Keratinocyte (primary cell): ENCODE data around the gene PTPRN2. TPM values are rescaled to one million over a fixed set of nuclear protein-coding genes. Genes with fewer than 3 reads are reported as not detected.

Source experiments
- DNase-seq: peaks from one replicate; pipeline ENCODE4 v3.0.0-alpha.2; 2011; ENCODE audit warnings: low read depth, missing footprints, low spot score
- FAIRE-seq: peaks from 2 replicates; lab custom pipeline; 2011; peaks lifted over from hg19 to GRCh38; lab: Jason Lieb, UNC
- H2AFZ ChIP-seq: 2 replicates; pipeline ENCODE4 v1.6.0; 2012; ENCODE audit warnings: low read length, control low read depth, inconsistent platforms; ENCODE audit not compliant: control insufficient read depth
- H3K27ac ChIP-seq: 2 replicates; pipeline ENCODE4 v1.5.1; 2011; ENCODE audit warnings: low read length; ENCODE audit not compliant: control insufficient read depth, insufficient read depth
- H3K27me3 ChIP-seq: 3 replicates; pipeline ENCODE4 v1.6.0; 2011; ENCODE audit warnings: low read length; ENCODE audit not compliant: control insufficient read depth, insufficient read depth; ENCODE audit errors: extremely low read depth
- H3K36me3 ChIP-seq, 2 experiments: 2 replicates in 1 of 2; 3 replicates in 1 of 2; pipeline ENCODE4 v1.5.1; 2011; ENCODE audit warnings: low read length in 2 of 2, mild to moderate bottlenecking in 1 of 2; ENCODE audit not compliant: control insufficient read depth in 2 of 2, insufficient read depth in 2 of 2; ENCODE audit errors: extremely low read depth in 1 of 2
- H3K4me1 ChIP-seq: 3 replicates; pipeline ENCODE4 v1.5.1; 2011; ENCODE audit warnings: low read length; ENCODE audit not compliant: control insufficient read depth, insufficient read depth; ENCODE audit errors: extremely low read depth
- H3K4me2 ChIP-seq: 3 replicates; pipeline ENCODE4 v1.6.0; 2011; ENCODE audit warnings: low read depth, low read length; ENCODE audit not compliant: control insufficient read depth, insufficient read depth; ENCODE audit errors: extremely low read depth
- H3K4me3 ChIP-seq, 3 experiments: fragments of 200-600 bp in 1 of 3; sonication (generic) in 1 of 3; 2 replicates in 2 of 3; 3 replicates in 1 of 3; pipeline ENCODE4 v1.5.1; 2011 to 2016; ENCODE audit warnings: low read length in 3 of 3, mild to moderate bottlenecking in 3 of 3, control low read depth in 2 of 3, inconsistent platforms in 1 of 3, low read depth in 1 of 3, mixed read lengths in 1 of 3, mixed run types in 1 of 3, moderate library complexity in 1 of 3; ENCODE audit not compliant: control insufficient read depth in 2 of 3, insufficient read depth in 2 of 3; ENCODE audit errors: extremely low read depth in 1 of 3
- H3K79me2 ChIP-seq: 2 replicates; pipeline ENCODE4 v1.6.0; 2012; ENCODE audit warnings: low read length; ENCODE audit not compliant: control insufficient read depth, insufficient read depth
- H3K9ac ChIP-seq: 3 replicates; pipeline ENCODE4 v1.6.0; 2011; ENCODE audit warnings: low read length; ENCODE audit not compliant: control insufficient read depth, insufficient read depth; ENCODE audit errors: extremely low read depth
- H3K9me1 ChIP-seq: 3 replicates; pipeline ENCODE4 v1.6.0; 2011; ENCODE audit warnings: low read length; ENCODE audit not compliant: control insufficient read depth, insufficient read depth; ENCODE audit errors: extremely low read depth
- H3K9me3 ChIP-seq: 2 replicates; pipeline ENCODE4 v1.5.1; 2012; ENCODE audit warnings: low read depth, low read length; ENCODE audit not compliant: control insufficient read depth
- H4K20me1 ChIP-seq: 3 replicates; pipeline ENCODE4 v1.6.0; 2011; ENCODE audit warnings: low read length; ENCODE audit not compliant: control insufficient read depth, insufficient read depth; ENCODE audit errors: extremely low read depth
- CTCF ChIP-seq, 3 experiments: IDR thresholded peaks in 1 of 3; conservative IDR thresholded peaks in 1 of 3; optimal IDR thresholded peaks in 1 of 3; 2 replicates in 2 of 3; 3 replicates in 1 of 3; pipeline versions ENCODE3 to v1.5.1; 2011; ENCODE audit warnings: low read length in 3 of 3, mild to moderate bottlenecking in 3 of 3, moderate library complexity in 2 of 3, control low read depth in 1 of 3, inconsistent platforms in 1 of 3; ENCODE audit not compliant: insufficient read depth in 2 of 3; ENCODE audit errors: extremely low read depth in 1 of 3
- EZH2 ChIP-seq: IDR thresholded peaks from one replicate; pipeline ENCODE4 v1.6.1; 2012; ENCODE audit warnings: inconsistent platforms, mild to moderate bottlenecking, low read length, moderate library complexity
- dilution Hi-C: fragments of 300-500 bp; cut with MboI; formaldehyde crosslinking; loops from one replicate; pipeline ENCODE4 v1.7.0; 2020; ENCODE audit warnings: low sequenced_read_pairs; ENCODE audit not compliant: extremely low pct_ligation_motif_present
- polyA plus RNA-seq, 5 experiments: library from polyadenylated mRNA; depleted of rRNA in 3 of 5; stranded (reverse) in 3 of 5; stranded (forward) in 1 of 5; unstranded in 1 of 5; fragments of >200 nt; gene quantifications; 1 replicate in 1 of 5; 2 replicates in 3 of 5; 3 replicates in 1 of 5; pipeline versions ENCODE4 v1.2.1 to v1.2.3, GENCODE V29; 2011 to 2012; ENCODE audit warnings: missing spikeins in 2 of 5, low read depth in 1 of 5, low replicate concordance in 1 of 5

The PTPRN2 gene
- polyA plus RNA-seq, 1 donor (not counting 4 experiments of a cell fraction or from before 2014, with no cell fraction given): not detected

- H3K79me2 ChIP-seq: no peaks in the 10 kb centered on the region
- H3K4me3 ChIP-seq: no peak overlapping the region
- no peaks in the 10 kb centered on the region for H3K4me1 ChIP-seq
- no peaks in the 10 kb centered on the region for H3K27me3 ChIP-seq
- dilution Hi-C loops: no loop called here
- H4K20me1 ChIP-seq: no peaks in the 10 kb centered on the region
- no peak overlapping the region for H2AFZ ChIP-seq
- no peak overlapping the region for H3K4me2 ChIP-seq
- DNase-seq (no peak), FAIRE-seq (no peak)
- H3K9me3 ChIP-seq: peaks cover 9% of the 10 kb centered on the region
- no peaks in the 10 kb centered on the region for H3K9me1 ChIP-seq
- H3K9ac ChIP-seq: no peak overlapping the region
- no peak for TF ChIP-seq CTCF (optimal IDR thresholded peaks at IDR 0.05 in 1 of 3, IDR thresholded peaks at IDR 0.05 in 1 of 3, conservative IDR thresholded peaks at IDR 0.05 in 1 of 3; ENCODE audit: extremely low read depth in 1 of 3, insufficient read depth in 2 of 3, low read length in 3 of 3)
- no peak for TF ChIP-seq EZH2
- H3K36me3 ChIP-seq: no peaks in the 10 kb centered on the region
- no peak overlapping the region for H3K27ac ChIP-seq
Measured at GRCh38 chr7:158040199-158040598, 547.4 kb downstream of the PTPRN2 start.

- FAIRE-seq: no peak
- Histone ChIP-seq H3K36me3 (no peaks in the 10 kb centered on the region), H3K4me3 (no peak overlapping the region), H4K20me1 (no peaks in the 10 kb centered on the region), H3K4me2 (no peak overlapping the region), H3K27ac (no peak overlapping the region), H3K9me3 (peaks cover 11% of the 10 kb centered on the region), H3K9ac (no peak overlapping the region), H3K79me2 (no peaks in the 10 kb centered on the region), H3K4me1 (no peaks in the 10 kb centered on the region), H3K27me3 (no peaks in the 10 kb centered on the region), H3K9me1 (no peaks in the 10 kb centered on the region), H2AFZ (no peak overlapping the region)
- no peak for DNase-seq
- dilution Hi-C loops: no loop called here
- TF ChIP-seq EZH2 (no peak), CTCF (optimal IDR thresholded peaks at IDR 0.05 in 1 of 3, IDR thresholded peaks at IDR 0.05 in 1 of 3, conservative IDR thresholded peaks at IDR 0.05 in 1 of 3; ENCODE audit: extremely low read depth in 1 of 3, insufficient read depth in 2 of 3, low read length in 3 of 3) (no peak)
Measured at GRCh38 chr7:158039270-158039669, 548.4 kb downstream of the PTPRN2 start.
